PC-9 (cell line): ENCODE results near the gene ZNF282. TPM values are rescaled to one million over a fixed set of nuclear protein-coding genes. Genes with fewer than 3 reads are reported as not detected.

Source experiments
- BruUV-seq: library from RNA; stranded (reverse); fragments of 400-500 nt; replicated peaks from 2 replicates; lab custom pipeline; 2021; lab: Mats Ljungman, UMichigan
- CTCF ChIA-PET: fragments of 300-600 bp; sonication (Branson Sonifier 250); formaldehyde crosslinking; loops from one replicate; lab custom pipeline; 2022; ENCODE audit warnings: antibody characterized with exemption; lab: Charles Lee
- POLR2A ChIA-PET: fragments of 300-600 bp; sonication (Branson Sonifier 250); formaldehyde crosslinking; loops from one replicate; lab custom pipeline; 2022; ENCODE audit warnings: antibody characterized with exemption; ENCODE audit not compliant: unreplicated experiment; lab: Charles Lee
- DNase-seq, 2 experiments: peaks; one replicate each; pipeline versions ENCODE4 v3.0.0 to v3.0.0-alpha.2; 2015 to 2022; ENCODE audit warnings: mixed read lengths in 1 of 2
- H2AFZ ChIP-seq: fragments of 200-600 bp; sonication (generic); 2 replicates; pipeline ENCODE4 v1.8.1; 2017; ENCODE audit warnings: antibody characterized with exemption
- H3F3A ChIP-seq: fragments of 200-600 bp; sonication (generic); 2 replicates; pipeline ENCODE4 v1.8.1; 2017; ENCODE audit warnings: antibody characterized with exemption, mild to moderate bottlenecking, low read depth; ENCODE audit not compliant: insufficient read depth
- H3K27ac ChIP-seq: fragments of 200-600 bp; sonication (generic); 2 replicates; pipeline ENCODE4 v1.6.1; 2016; ENCODE audit warnings: mixed run types
- H3K27me3 ChIP-seq: fragments of 200-600 bp; sonication (generic); 2 replicates; pipeline ENCODE4 v1.6.1; 2016; ENCODE audit warnings: low read depth, mixed run types; ENCODE audit not compliant: insufficient read depth
- H3K36me3 ChIP-seq: fragments of 200-600 bp; sonication (generic); 2 replicates; pipeline ENCODE4 v1.6.1; 2016; ENCODE audit warnings: low read depth, mixed run types
- H3K4me1 ChIP-seq: fragments of 200-600 bp; sonication (generic); replicated peaks from 2 replicates; pipeline ENCODE4 v1.6.1; 2016; ENCODE audit warnings: mixed run types; ENCODE audit not compliant: insufficient read depth
- H3K4me2 ChIP-seq: fragments of 200-600 bp; sonication (generic); 2 replicates; pipeline ENCODE4 v1.6.1; 2017; ENCODE audit warnings: mixed run types
- H3K4me3 ChIP-seq: fragments of 200-600 bp; sonication (generic); 2 replicates; pipeline ENCODE4 v1.6.1; 2016; ENCODE audit warnings: mixed run types
- H3K79me2 ChIP-seq: fragments of 200-600 bp; sonication (generic); 2 replicates; pipeline ENCODE4 v1.6.1; 2017; ENCODE audit warnings: low read depth, mixed run types
- H3K9me2 ChIP-seq: fragments of 200-600 bp; sonication (generic); 2 replicates; pipeline ENCODE4 v1.8.1; 2017; ENCODE audit warnings: mild to moderate bottlenecking; ENCODE audit not compliant: insufficient read depth
- H3K9me3 ChIP-seq: fragments of 200-600 bp; sonication (generic); 2 replicates; pipeline ENCODE4 v1.8.1; 2016; ENCODE audit warnings: low read depth; ENCODE audit not compliant: insufficient read depth
- H4K20me1 ChIP-seq: fragments of 200-600 bp; sonication (generic); 2 replicates; pipeline ENCODE4 v1.8.1; 2017; ENCODE audit not compliant: insufficient read depth
- EZH2 ChIP-seq: fragments of 200-600 bp; sonication (generic); IDR thresholded peaks from 2 replicates; pipeline ENCODE4 v1.8.0; 2017; ENCODE audit warnings: antibody characterized with exemption, low read depth
- intact Hi-C: fragments of 100-400 bp; cut with micrococcal nuclease; formaldehyde crosslinking; loops from one replicate; pipeline ENCODE4 v1.10.0; 2022; ENCODE audit not compliant: unreplicated experiment
- total RNA-seq: library from RNA; stranded (reverse); gene quantifications from 2 replicates; pipeline ENCODE4 v1.2.3, GENCODE V29; 2021
- TF ChIP-seq, protein P1 (sequence below): fragments of 200-600 bp; sonication (generic); conservative IDR thresholded peaks from 2 replicates; pipeline ENCODE4 v1.6.1; 2017; ENCODE audit warnings: mixed run types, antibody characterized with exemption, mild to moderate bottlenecking, moderate library complexity

The ZNF282 gene
- total RNA-seq, 1 experiment from 2014 or later, result 35.9 TPM

- no peaks in the 10 kb centered on the region for H3K27me3 ChIP-seq
- BruUV-seq, result no TSS peak
- peaks cover 37% of the 10 kb centered on the region for H3K36me3 ChIP-seq
- DNase-seq, result no peak
- peaks cover 16% of the 10 kb centered on the region for H4K20me1 ChIP-seq
- TF ChIP-seq, protein P1, sequence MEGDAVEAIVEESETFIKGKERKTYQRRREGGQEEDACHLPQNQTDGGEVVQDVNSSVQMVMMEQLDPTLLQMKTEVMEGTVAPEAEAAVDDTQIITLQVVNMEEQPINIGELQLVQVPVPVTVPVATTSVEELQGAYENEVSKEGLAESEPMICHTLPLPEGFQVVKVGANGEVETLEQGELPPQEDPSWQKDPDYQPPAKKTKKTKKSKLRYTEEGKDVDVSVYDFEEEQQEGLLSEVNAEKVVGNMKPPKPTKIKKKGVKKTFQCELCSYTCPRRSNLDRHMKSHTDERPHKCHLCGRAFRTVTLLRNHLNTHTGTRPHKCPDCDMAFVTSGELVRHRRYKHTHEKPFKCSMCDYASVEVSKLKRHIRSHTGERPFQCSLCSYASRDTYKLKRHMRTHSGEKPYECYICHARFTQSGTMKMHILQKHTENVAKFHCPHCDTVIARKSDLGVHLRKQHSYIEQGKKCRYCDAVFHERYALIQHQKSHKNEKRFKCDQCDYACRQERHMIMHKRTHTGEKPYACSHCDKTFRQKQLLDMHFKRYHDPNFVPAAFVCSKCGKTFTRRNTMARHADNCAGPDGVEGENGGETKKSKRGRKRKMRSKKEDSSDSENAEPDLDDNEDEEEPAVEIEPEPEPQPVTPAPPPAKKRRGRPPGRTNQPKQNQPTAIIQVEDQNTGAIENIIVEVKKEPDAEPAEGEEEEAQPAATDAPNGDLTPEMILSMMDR, result no peak
- no peak for TF ChIP-seq EZH2
- no peak overlapping the region for H3K4me3 ChIP-seq
- no peak overlapping the region for H3K27ac ChIP-seq
- H3K4me2 ChIP-seq, result peak overlapping the region; percentile 91
- H3K9me3 ChIP-seq, result no peaks in the 10 kb centered on the region
- CTCF ChIA-PET, result no interaction called here
- no peak overlapping the region for H2AFZ ChIP-seq
- POLR2A ChIA-PET, result no interaction called here
- no peaks in the 10 kb centered on the region for H3K9me2 ChIP-seq
- H3K4me1 ChIP-seq, result peaks cover 17% of the 10 kb centered on the region
- intact Hi-C loops, result loop anchor here (2.0 to 5.0 kb wide), 2 partner anchors 50 to 299 kb away; partner anchors contain the start of genes ZNF398 and ZNF746
- H3F3A ChIP-seq, result peaks cover 14% of the 10 kb centered on the region
- peaks cover 53% of the 10 kb centered on the region for H3K79me2 ChIP-seq
Observed at GRCh38 chr7:149197675-149198074, 2.3 kb downstream of the ZNF282 start.

- POLR2A ChIA-PET, result no interaction called here
Observed at GRCh38 chr7:149198161-149198816, 2.9 kb downstream of the ZNF282 start.

GRCh38 chr7:149199234-149199995, 4.1 kb downstream of the ZNF282 start:
- no peak for TF ChIP-seq EZH2
- TF ChIP-seq, protein P1, result no peak
- POLR2A ChIA-PET, result no interaction called here
- Histone ChIP-seq H2AFZ (no peak overlapping the region), H4K20me1 (peaks cover 16% of the 10 kb centered on the region), H3K27ac (no peak overlapping the region), H3K4me2 (no peak overlapping the region), H3K9me3 (no peaks in the 10 kb centered on the region), H3K9me2 (no peaks in the 10 kb centered on the region), H3K36me3 (peaks cover 54% of the 10 kb centered on the region), H3K79me2 (peaks cover 70% of the 10 kb centered on the region), H3K4me3 (no peak overlapping the region), H3K4me1 (peaks cover 22% of the 10 kb centered on the region), H3K27me3 (no peaks in the 10 kb centered on the region), H3F3A (peaks cover 19% of the 10 kb centered on the region)
- no TSS peak for BruUV-seq
- intact Hi-C loops, result loop anchor here (5.0 kb wide), 1 partner anchor 52 kb away; the partner anchor contains the start of gene ZNF398
- no peak for DNase-seq
- CTCF ChIA-PET, result no interaction called here

More at GRCh38 chr7:149198161-149198816, 2.9 kb downstream of the ZNF282 start:
- H3K36me3 ChIP-seq, result peaks cover 43% of the 10 kb centered on the region
- intact Hi-C loops, result loop anchor here (5.0 kb wide), 1 partner anchor 51 kb away; the partner anchor contains the start of gene ZNF398
- no peak overlapping the region for H3K27ac ChIP-seq
- no peaks in the 10 kb centered on the region for H3K9me3 ChIP-seq
- H3K4me2 ChIP-seq, result 0 out of 2 replicates have a peak overlapping the region, but pooled peaks have one; percentile 91
- H3K4me3 ChIP-seq, result no peak overlapping the region
- peaks cover 59% of the 10 kb centered on the region for H3K79me2 ChIP-seq
- DNase-seq, result no peak
- H3F3A ChIP-seq, result peaks cover 14% of the 10 kb centered on the region
- H3K9me2 ChIP-seq, result no peaks in the 10 kb centered on the region
- H3K4me1 ChIP-seq, result peaks cover 17% of the 10 kb centered on the region
- BruUV-seq, result no TSS peak
- no peak overlapping the region for H2AFZ ChIP-seq
- no peaks in the 10 kb centered on the region for H3K27me3 ChIP-seq
- no peak for TF ChIP-seq EZH2
- TF ChIP-seq, protein P1, result no peak
- CTCF ChIA-PET, result no interaction called here
- peaks cover 16% of the 10 kb centered on the region for H4K20me1 ChIP-seq
